Aorta (tissue), 5 donors: Measurements from ENCODE around the gene ANKS1B. TPM values are rescaled to one million over a fixed set of nuclear protein-coding genes. Genes with fewer than 3 reads are reported as not detected.

ENCODE experiments used
- ATAC-seq: fragments of 200-7000 bp; cut with Tn5 transposase; one replicate; pipeline ENCODE4 v1.9.1; 2022; ENCODE audit warnings: moderate library complexity; ENCODE audit not compliant: low FRiP score
- DNase-seq, 2 donors: peaks; one replicate each; pipeline ENCODE4 v3.0.0-alpha.2; 2020
- H3K27ac ChIP-seq, 2 donors: one replicate each; pipeline ENCODE4 v1.5.1; 2013; ENCODE audit warnings: low read length in 2 of 2, mild to moderate bottlenecking in 2 of 2, moderate library complexity in 2 of 2, control low read depth in 1 of 2, inconsistent platforms in 1 of 2, low read depth in 1 of 2
- H3K27me3 ChIP-seq, 2 donors: one replicate each; pipeline ENCODE4 v1.6.1; 2013; ENCODE audit warnings: control low read depth in 1 of 2, low read length in 1 of 2, mild to moderate bottlenecking in 1 of 2, moderate library complexity in 1 of 2; ENCODE audit not compliant: insufficient read depth in 2 of 2, control insufficient read depth in 1 of 2
- H3K36me3 ChIP-seq, 2 donors: one replicate each; pipeline ENCODE4 v1.6.1; 2013; ENCODE audit warnings: control low read depth in 1 of 2, low read length in 1 of 2, mild to moderate bottlenecking in 1 of 2; ENCODE audit not compliant: insufficient read depth in 2 of 2, control insufficient read depth in 1 of 2
- H3K4me1 ChIP-seq, 2 donors: one replicate each; pipeline ENCODE4 v1.6.1; 2013; ENCODE audit warnings: low read length in 2 of 2, control low read depth in 1 of 2, mild to moderate bottlenecking in 1 of 2, moderate library complexity in 1 of 2; ENCODE audit not compliant: insufficient read depth in 2 of 2, control insufficient read depth in 1 of 2
- H3K4me3 ChIP-seq, 2 donors: one replicate each; pipeline ENCODE4 v1.5.1; 2013; ENCODE audit warnings: low read length in 2 of 2, control low read depth in 1 of 2, mild to moderate bottlenecking in 1 of 2
- H3K9me3 ChIP-seq: one replicate; pipeline ENCODE4 v1.6.1; 2013; ENCODE audit warnings: mild to moderate bottlenecking, low read length; ENCODE audit not compliant: control insufficient read depth
- WGBS, 2 donors: extraction: QIAGEN DNeasy Blood & Tissue Kit; methylation state at CpG; one replicate each; pipeline ENCODE4 v1.1.7; 2013; 5-methylcytosine and 5-hydroxymethylcytosine counted together
- intact Hi-C, 2 donors: fragments of 100-400 bp; cut with DNase I; formaldehyde crosslinking; loops; one replicate each; pipeline versions ENCODE4 v1.14.2 to v1.15.0; 2022
- polyA plus RNA-seq, 2 donors: library from polyadenylated mRNA; stranded (reverse); fragments of 200-250 nt; gene quantifications; one replicate each; pipeline ENCODE4 v1.2.3, GENCODE V29; 2013
- total RNA-seq, 2 donors: library from RNA; stranded (reverse); fragmentation: NEBNext Ultra II Directional; extraction: Animal tissue kit (Norgen Biotek cat#: 25700); gene quantifications; one replicate each; pipeline ENCODE4 v1.2.1, GENCODE V29; 2021
- donor health status: healthy with polysubstance abuse.
- donor health status: Bipolar disorder and iron deficiency.
- donor health status: DM: no; HTN: no; CAD: no.
- donor health status: DM: no; HTN: no; CAD: no.
- donor health status: DM: yes; HTN: yes; CAD: no.

The ANKS1B gene
- total and polyA plus RNA-seq, 4 donors: 3.0 to 37.0 (median 17.8) TPM

GRCh38 chr12:99392091-99392850, 592.5 kb downstream of the ANKS1B start:
- ATAC-seq (no peak), DNase-seq (no peak)
- Histone ChIP-seq H3K27ac (peak overlapping the region; percentile 18 to 58), H3K4me3 (no peak overlapping the region), H3K27me3 (no peaks in the 10 kb centered on the region), H3K9me3 (no peaks in the 10 kb centered on the region), H3K4me1 (peaks cover 0 to 2% of the 10 kb centered on the region in 2 donors), H3K36me3 (no peaks in the 10 kb centered on the region)
- WGBS, 2 donors: 66 to 67% methylated on average over 6 of the region's 6 CpGs
- intact Hi-C loops: loop anchor here in 1 of 2 donors (5.0 kb wide), 1 partner anchor 375 kb away; no protein-coding TSS in a partner anchor

- Histone ChIP-seq H3K36me3 (no peaks in the 10 kb centered on the region), H3K9me3 (no peaks in the 10 kb centered on the region), H3K27ac (no peak overlapping the region), H3K27me3 (no peaks in the 10 kb centered on the region), H3K4me3 (no peak overlapping the region), H3K4me1 (peaks cover 0 to 2% of the 10 kb centered on the region in 2 donors)
- intact Hi-C loops: loop anchor here in 1 of 2 donors (5.0 kb wide), 1 partner anchor 377 kb away; no protein-coding TSS in a partner anchor
- 52 to 62% methylated on average over 7 of the region's 7 CpGs for WGBS, 2 donors
- ATAC-seq (no peak), DNase-seq (peak; percentile 52 to 75)
These were observed 594.0 kb downstream of the ANKS1B start for GRCh38 chr12:99390707-99391106.

- no peak for DNase-seq
- 96% methylated on average over 3 of the region's 3 CpGs for WGBS, 2 donors
- intact Hi-C loops: loop anchor here (5.0 to 10.0 kb wide), 3 partner anchors 63 to 378 kb away; no protein-coding TSS in a partner anchor
- H3K36me3 ChIP-seq: no peaks in the 10 kb centered on the region
- ATAC-seq: no peak
- peaks cover 0 to 2% of the 10 kb centered on the region in 2 donors for H3K4me1 ChIP-seq
- H3K9me3 ChIP-seq: no peaks in the 10 kb centered on the region
- H3K27ac ChIP-seq: no peak overlapping the region
- H3K27me3 ChIP-seq: no peaks in the 10 kb centered on the region
- no peak overlapping the region for H3K4me3 ChIP-seq
These were observed 595.0 kb downstream of the ANKS1B start for GRCh38 chr12:99389751-99390150.

GRCh38 chr12:99388671-99389195, 596.0 kb downstream of the ANKS1B start:
- peak overlapping the region in 1 of 2 donors; percentile 51 for H3K27ac ChIP-seq
- intact Hi-C loops: loop anchor here (5.0 to 10.0 kb wide), 2 partner anchors 64 to 376 kb away; no protein-coding TSS in a partner anchor
- H3K9me3 ChIP-seq: no peaks in the 10 kb centered on the region
- H3K4me3 ChIP-seq: no peak overlapping the region
- DNase-seq: no peak
- H3K36me3 ChIP-seq: no peaks in the 10 kb centered on the region
- peaks cover 0 to 2% of the 10 kb centered on the region in 2 donors for H3K4me1 ChIP-seq
- no peaks in the 10 kb centered on the region for H3K27me3 ChIP-seq
- ATAC-seq: no peak
- 91 to 100% methylated on average over 1 of the region's 1 CpG for WGBS, 2 donors

- Histone ChIP-seq H3K27me3 (no peaks in the 10 kb centered on the region), H3K4me1 (peaks cover 0 to 2% of the 10 kb centered on the region in 2 donors), H3K4me3 (no peak overlapping the region), H3K27ac (peak overlapping the region; percentile 42 to 52), H3K9me3 (no peaks in the 10 kb centered on the region), H3K36me3 (no peaks in the 10 kb centered on the region)
- intact Hi-C loops: loop anchor here (5.0 to 10.0 kb wide), 2 partner anchors 65 to 377 kb away; no protein-coding TSS in a partner anchor
- 23 to 46% methylated on average over 4 of the region's 4 CpGs for WGBS, 2 donors
- DNase-seq (no peak), ATAC-seq (no peak)
These were observed 597.1 kb downstream of the ANKS1B start for GRCh38 chr12:99387661-99388060.

- no peaks in the 10 kb centered on the region for H3K9me3 ChIP-seq
- H3K4me1 ChIP-seq: peaks cover 0 to 2% of the 10 kb centered on the region in 2 donors
- H3K27me3 ChIP-seq: no peaks in the 10 kb centered on the region
- no peak overlapping the region for H3K4me3 ChIP-seq
- H3K36me3 ChIP-seq: no peaks in the 10 kb centered on the region
- DNase-seq (no peak), ATAC-seq (no peak)
- WGBS, 2 donors: 36 to 43% methylated on average over 2 of the region's 2 CpGs
- intact Hi-C loops: loop anchor here (5.0 to 10.0 kb wide), 2 partner anchors 65 to 378 kb away; no protein-coding TSS in a partner anchor
- no peak overlapping the region for H3K27ac ChIP-seq
These were observed 597.8 kb downstream of the ANKS1B start for GRCh38 chr12:99386907-99387306.

- no peak for ATAC-seq
- H3K9me3 ChIP-seq: no peaks in the 10 kb centered on the region
- 85 to 89% methylated on average over 4 of the region's 4 CpGs for WGBS, 2 donors
- DNase-seq: no peak
- no peak overlapping the region for H3K4me3 ChIP-seq
- H3K27ac ChIP-seq: no peak overlapping the region
- intact Hi-C loops: loop anchor here in 1 of 2 donors (10.0 kb wide), 1 partner anchor 382 kb away; no protein-coding TSS in a partner anchor
- H3K4me1 ChIP-seq: no peaks in the 10 kb centered on the region
- no peaks in the 10 kb centered on the region for H3K27me3 ChIP-seq
- H3K36me3 ChIP-seq: no peaks in the 10 kb centered on the region
These were observed 601.5 kb downstream of the ANKS1B start for GRCh38 chr12:99383258-99383657.

GRCh38 chr12:99381992-99382391, 602.7 kb downstream of the ANKS1B start:
- intact Hi-C loops: loop anchor here in 1 of 2 donors (10.0 kb wide), 1 partner anchor 383 kb away; no protein-coding TSS in a partner anchor
- Histone ChIP-seq H3K27me3 (no peaks in the 10 kb centered on the region), H3K4me3 (no peak overlapping the region), H3K4me1 (no peaks in the 10 kb centered on the region), H3K27ac (no peak overlapping the region), H3K9me3 (no peaks in the 10 kb centered on the region), H3K36me3 (no peaks in the 10 kb centered on the region)
- no peak for ATAC-seq
- whole genome bisulfite sequencing, 2 donors: 75 to 79% methylated on average over 2 of the region's 2 CpGs
- DNase-seq: no peak
